ENCODE data around the gene CDX1. TPM values are rescaled to one million over a fixed set of nuclear protein-coding genes. Genes with fewer than 3 reads are reported as not detected.
"Not testable (repeated sequence)": the region's sequence is repeated elsewhere in the genome, so short reads cannot be mapped to it uniquely, and the experiment has no call there.

The CDX1 gene
- total and polyA plus RNA-seq, 4 experiments from 2014 or later: not detected

DNA sequence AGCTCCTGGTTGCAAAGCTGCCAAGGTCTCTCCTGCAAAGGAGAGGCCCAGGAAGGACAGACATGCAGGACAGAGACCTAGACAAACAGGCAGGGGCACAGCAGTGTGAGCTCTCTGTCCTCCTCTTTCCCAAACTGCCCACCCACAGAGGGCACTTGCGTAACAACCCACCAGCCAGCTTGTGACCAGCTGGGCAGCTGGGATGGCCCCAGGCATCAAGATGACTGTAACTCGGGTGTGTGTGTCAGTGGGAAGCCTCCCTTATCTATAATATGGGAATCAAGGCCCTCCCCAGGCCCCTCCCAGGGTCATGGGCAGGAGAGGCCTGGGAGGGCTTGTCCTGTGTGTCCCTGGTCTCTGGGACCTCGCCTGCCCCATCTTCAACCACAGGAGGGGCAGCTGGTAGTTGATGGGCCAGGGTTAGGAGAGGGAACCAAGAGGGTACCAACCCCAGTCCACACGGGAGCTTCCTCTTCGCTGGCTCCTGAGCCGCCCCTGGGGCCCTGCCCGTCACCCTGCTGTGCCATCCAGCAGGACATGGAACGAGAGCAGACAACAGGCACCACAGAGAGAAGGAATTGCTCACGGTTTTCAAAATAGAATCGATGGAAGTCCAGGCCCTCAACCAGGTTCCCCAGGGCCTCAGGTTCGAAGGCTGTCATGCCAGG, 61.2 kb downstream of the CDX1 start:
- H3K9me3 Mint-ChIP-seq: no peaks in the 10 kb centered on the region
- DNase-seq: no peak
- no peaks in the 10 kb centered on the region for H3K36me3 Mint-ChIP-seq
- no peak overlapping the region for H3K27ac Mint-ChIP-seq
- Histone ChIP-seq H3K4me1 (ENCODE audit: insufficient read depth, low read length) (no peaks in the 10 kb centered on the region), H3K27ac (ENCODE audit: low read depth, low read length) (no peak overlapping the region), H3K9me3 (ENCODE audit: control insufficient read depth in 1 of 2, low read length in 2 of 2) (no peaks in the 10 kb centered on the region), H3K27me3 (ENCODE audit: insufficient read depth, low read length) (no peaks in the 10 kb centered on the region), H3K36me3 (ENCODE audit: insufficient read depth, low read length) (no peaks in the 10 kb centered on the region), H3K4me3 (ENCODE audit: low read length in 2 of 2) (no peak overlapping the region)
- H3K27me3 Mint-ChIP-seq: peaks cover 0 to 1% of the 10 kb centered on the region in 2 donors
- H3K4me1 Mint-ChIP-seq: no peaks in the 10 kb centered on the region
- CTCF ChIA-PET (ENCODE audit: partially characterized antibody): interaction anchor here (1.3 kb wide), 1 partner anchor 9 kb away, joined by 6 read pairs; no protein-coding TSS in a partner anchor
- POLR2A ChIA-PET (ENCODE audit: partially characterized antibody): no interaction called here
- intact Hi-C loops (cut with micrococcal nuclease): no loop called here
- no peak overlapping the region for H3K4me3 Mint-ChIP-seq

DNA sequence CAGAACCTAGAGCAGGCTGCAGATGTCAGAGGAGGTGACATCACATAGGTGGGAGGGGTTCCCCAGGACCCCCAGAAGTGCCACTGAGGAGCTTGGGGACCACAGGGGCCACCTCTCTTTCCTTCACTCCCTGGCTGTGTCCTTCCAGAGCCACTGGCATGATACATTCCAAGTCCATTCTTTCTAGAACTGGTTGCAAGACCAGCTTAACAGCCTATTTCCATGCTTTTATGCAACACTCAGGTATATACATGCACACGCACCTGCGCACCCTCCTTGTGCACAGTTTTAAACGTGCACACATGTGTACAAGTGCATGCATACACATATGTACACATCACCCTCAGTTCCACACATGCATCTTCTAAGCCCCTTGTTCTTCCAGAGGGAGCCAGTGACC, 63.0 kb downstream of the CDX1 start:
- intact Hi-C loops (cut with micrococcal nuclease): no loop called here
- H3K9me3 ChIP-seq (ENCODE audit: control insufficient read depth in 1 of 2, low read length in 2 of 2): no peaks in the 10 kb centered on the region

DNA sequence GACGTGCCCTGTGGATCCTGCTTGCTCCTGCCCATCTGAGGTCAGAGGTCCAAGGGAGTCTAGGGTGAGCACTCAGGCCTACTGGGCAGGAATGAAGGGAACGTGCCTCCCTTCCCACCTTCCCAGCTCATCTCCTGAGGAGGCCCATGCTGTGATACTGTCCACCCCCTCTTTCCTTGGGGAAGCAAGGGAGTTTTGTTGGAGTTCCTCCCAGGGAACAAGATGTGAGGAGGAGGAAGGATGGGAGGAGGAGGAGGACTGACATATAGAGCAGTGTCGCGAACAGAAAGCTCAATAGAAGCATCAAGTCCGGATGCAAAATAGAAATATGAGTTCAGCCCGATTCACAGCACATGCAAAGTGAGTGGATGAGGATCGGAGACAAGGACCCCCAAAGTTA, 64.3 kb downstream of the CDX1 start:
- no peak overlapping the region for H3K4me3 ChIP-seq (ENCODE audit: low read length in 2 of 2)
- no peak overlapping the region for H3K27ac ChIP-seq (ENCODE audit: low read depth, low read length)
- ChIA-PET CTCF (ENCODE audit: partially characterized antibody) (interaction anchor here (0.7 to 0.8 kb wide), 2 partner anchors 12 to 204 kb away, joined by 3 read pairs; no protein-coding TSS in a partner anchor), POLR2A (ENCODE audit: partially characterized antibody) (no interaction called here)
- H3K9me3 Mint-ChIP-seq: no peaks in the 10 kb centered on the region
- H3K27me3 Mint-ChIP-seq: peaks cover 0 to 1% of the 10 kb centered on the region in 2 donors
- H3K4me3 Mint-ChIP-seq: no peak overlapping the region
- DNase-seq: no peak
- no peaks in the 10 kb centered on the region for H3K36me3 Mint-ChIP-seq
- H3K27ac Mint-ChIP-seq: no peak overlapping the region
- H3K9me3 ChIP-seq (ENCODE audit: control insufficient read depth in 1 of 2, low read length in 2 of 2): no peaks in the 10 kb centered on the region
- H3K36me3 ChIP-seq (ENCODE audit: insufficient read depth, low read length): no peaks in the 10 kb centered on the region
- intact Hi-C loops (cut with micrococcal nuclease): no loop called here
- H3K4me1 ChIP-seq (ENCODE audit: insufficient read depth, low read length): no peaks in the 10 kb centered on the region
- no peaks in the 10 kb centered on the region for H3K4me1 Mint-ChIP-seq
- no peaks in the 10 kb centered on the region for H3K27me3 ChIP-seq (ENCODE audit: insufficient read depth, low read length)

More for the DNA sequence above, 63.0 kb downstream of the CDX1 start:
- peaks cover 0 to 1% of the 10 kb centered on the region in 2 donors for H3K27me3 Mint-ChIP-seq
- ChIA-PET POLR2A (ENCODE audit: partially characterized antibody) (no interaction called here), CTCF (ENCODE audit: partially characterized antibody) (no interaction called here)
- Histone ChIP-seq H3K27ac (ENCODE audit: low read depth, low read length) (no peak overlapping the region), H3K4me3 (ENCODE audit: low read length in 2 of 2) (no peak overlapping the region), H3K4me1 (ENCODE audit: insufficient read depth, low read length) (no peaks in the 10 kb centered on the region), H3K27me3 (ENCODE audit: insufficient read depth, low read length) (no peaks in the 10 kb centered on the region), H3K36me3 (ENCODE audit: insufficient read depth, low read length) (no peaks in the 10 kb centered on the region)
- H3K4me1 Mint-ChIP-seq: no peaks in the 10 kb centered on the region
- no peak overlapping the region for H3K4me3 Mint-ChIP-seq
- no peak overlapping the region for H3K27ac Mint-ChIP-seq
- no peaks in the 10 kb centered on the region for H3K9me3 Mint-ChIP-seq
- no peaks in the 10 kb centered on the region for H3K36me3 Mint-ChIP-seq
- no peak for DNase-seq

DNA sequence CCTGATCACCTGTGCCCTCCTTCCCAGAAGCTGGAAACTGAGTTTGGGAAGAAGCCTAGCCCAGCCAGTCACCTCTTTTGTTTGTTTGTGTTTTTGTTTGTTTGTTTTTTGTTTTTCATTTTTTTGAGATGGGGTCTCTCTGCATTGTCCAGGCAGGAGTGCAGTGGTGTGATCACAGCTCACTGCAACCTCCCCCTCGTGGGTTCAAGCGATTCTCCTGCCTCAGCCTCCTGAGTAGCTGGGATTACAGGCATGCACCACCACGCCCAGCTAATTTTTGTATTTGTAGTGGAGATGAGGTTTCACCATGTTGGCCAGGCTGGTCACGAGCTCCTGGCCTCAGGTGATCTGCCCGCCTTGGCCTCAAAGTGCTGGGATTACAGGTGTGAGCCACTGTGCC, 67.1 kb downstream of the CDX1 start:
- H3K27ac ChIP-seq (ENCODE audit: low read depth, low read length); H3K4me3 ChIP-seq (ENCODE audit: low read length in 2 of 2); POLR2A ChIA-PET (ENCODE audit: partially characterized antibody); DNase-seq; H3K36me3 ChIP-seq (ENCODE audit: insufficient read depth, low read length); H3K27me3 Mint-ChIP-seq; H3K9me3 Mint-ChIP-seq; H3K27ac Mint-ChIP-seq; H3K9me3 ChIP-seq (ENCODE audit: control insufficient read depth in 1 of 2, low read length in 2 of 2); H3K4me3 Mint-ChIP-seq; H3K36me3 Mint-ChIP-seq; H3K4me1 ChIP-seq (ENCODE audit: insufficient read depth, low read length); H3K27me3 ChIP-seq (ENCODE audit: insufficient read depth, low read length); H3K4me1 Mint-ChIP-seq; intact Hi-C loops (cut with micrococcal nuclease): not testable (repeated sequence)
- CTCF ChIA-PET (ENCODE audit: partially characterized antibody): interaction anchor here (2.5 kb wide), 1 partner anchor 16 kb away, joined by 7 read pairs; no protein-coding TSS in a partner anchor

Other genes with a start within 250 kb of the CDX1 start
- not detected for gene PDE6A, start 222.0 kb upstream of the CDX1 start, total RNA-seq
- not detected for gene PDE6A, start 222.0 kb upstream of the CDX1 start, polyA plus RNA-seq
- 10 to 100 TPM; 14.2 to 14.3 TPM for gene SLC26A2, start 206.0 kb upstream of the CDX1 start, total RNA-seq
- gene SLC26A2, start 206.0 kb upstream of the CDX1 start, polyA plus RNA-seq: 1 to 10 TPM; 1.4 to 4.0 TPM
- 1 to 10 TPM; 5.8 to 6.8 TPM for gene TIGD6, start 166.1 kb upstream of the CDX1 start, total RNA-seq
- 1 to 10 TPM; 1.3 TPM for gene TIGD6, start 166.1 kb upstream of the CDX1 start, polyA plus RNA-seq
- gene HMGXB3, start 166.0 kb upstream of the CDX1 start, total RNA-seq: 10 to 100 TPM; 35.3 to 35.4 TPM
- gene HMGXB3, start 166.0 kb upstream of the CDX1 start, polyA plus RNA-seq: 10 to 100 TPM in 1 of 2 donors, 1 to 10 TPM in 1; 8.5 to 14.6 TPM
- gene CSF1R, start 80.2 kb upstream of the CDX1 start, total RNA-seq: 1 to 10 TPM; 2.4 to 2.9 TPM
- gene CSF1R, start 80.2 kb upstream of the CDX1 start, polyA plus RNA-seq: under 1 TPM; 0.04 to 0.23 TPM
- not detected for gene PDGFRB, start 10.9 kb upstream of the CDX1 start, total RNA-seq
- not detected for gene PDGFRB, start 10.9 kb upstream of the CDX1 start, polyA plus RNA-seq
- not detected for gene SLC6A7, start 23.3 kb downstream of the CDX1 start, total RNA-seq
- gene SLC6A7, start 23.3 kb downstream of the CDX1 start, polyA plus RNA-seq: not detected
- gene CAMK2A, start 123.0 kb downstream of the CDX1 start, total RNA-seq: not detected
- gene CAMK2A, start 123.0 kb downstream of the CDX1 start, polyA plus RNA-seq: not detected
- not detected for gene ARSI, start 136.1 kb downstream of the CDX1 start, total RNA-seq
- not detected for gene ARSI, start 136.1 kb downstream of the CDX1 start, polyA plus RNA-seq
- 10 to 100 TPM; 53.8 to 59.9 TPM for gene TCOF1, start 190.9 kb downstream of the CDX1 start, total RNA-seq
- gene TCOF1, start 190.9 kb downstream of the CDX1 start, polyA plus RNA-seq: 10 to 100 TPM in 1 of 2 donors, under 1 TPM in 1; 0.21 to 30.8 TPM
- 100 to 1,000 TPM; 178 to 181 TPM for gene CD74, start 246.1 kb downstream of the CDX1 start, total RNA-seq
- gene CD74, start 246.1 kb downstream of the CDX1 start, polyA plus RNA-seq: 100 to 1,000 TPM; 295 to 703 TPM